ENCODE results near the gene SF3A2.

SF3A2 gene

GRCh38 chr19:2251106-2252054 lies 14.8 kb downstream of the SF3A2 start:
- TF ChIP-seq CEBPB (IDR thresholded peaks at IDR 0.05) (no peak), TCF12 (IDR thresholded peaks at IDR 0.05; ENCODE audit: low read depth) (no peak), EGR1 (IDR thresholded peaks at IDR 0.05) (no peak), EP300 (IDR thresholded peaks at IDR 0.05; ENCODE audit: borderline replicate concordance) (no peak), USF1 (IDR thresholded peaks at IDR 0.05) (no peak), CREB1 (IDR thresholded peaks at IDR 0.05; ENCODE audit: low read depth) (no peak), ZBTB7A (IDR thresholded peaks at IDR 0.05; ENCODE audit: low read depth) (no peak)
- TF ChIP-seq, protein P1, sequence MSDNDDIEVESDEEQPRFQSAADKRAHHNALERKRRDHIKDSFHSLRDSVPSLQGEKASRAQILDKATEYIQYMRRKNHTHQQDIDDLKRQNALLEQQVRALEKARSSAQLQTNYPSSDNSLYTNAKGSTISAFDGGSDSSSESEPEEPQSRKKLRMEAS (IDR thresholded peaks at IDR 0.05): no peak

- TF ChIP-seq TEAD4 (IDR thresholded peaks at IDR 0.05): no peak
- TF ChIP-seq EGR1 (IDR thresholded peaks at IDR 0.05): no peak
- TF ChIP-seq USF1 (IDR thresholded peaks at IDR 0.05): no peak
- no peak for TF ChIP-seq EP300 (IDR thresholded peaks at IDR 0.05; ENCODE audit: borderline replicate concordance)
- TF ChIP-seq YY1 (IDR thresholded peaks at IDR 0.05; ENCODE audit: low read depth): no peak
- no peak for TF ChIP-seq RAD21 (IDR thresholded peaks at IDR 0.05; ENCODE audit: low read depth)
- TF ChIP-seq NFIC (IDR thresholded peaks at IDR 0.05): no peak
- no peak for TF ChIP-seq CEBPB (IDR thresholded peaks at IDR 0.05)
Observed at GRCh38 chr19:2252055-2252796, 15.6 kb downstream of the SF3A2 start.

DNA sequence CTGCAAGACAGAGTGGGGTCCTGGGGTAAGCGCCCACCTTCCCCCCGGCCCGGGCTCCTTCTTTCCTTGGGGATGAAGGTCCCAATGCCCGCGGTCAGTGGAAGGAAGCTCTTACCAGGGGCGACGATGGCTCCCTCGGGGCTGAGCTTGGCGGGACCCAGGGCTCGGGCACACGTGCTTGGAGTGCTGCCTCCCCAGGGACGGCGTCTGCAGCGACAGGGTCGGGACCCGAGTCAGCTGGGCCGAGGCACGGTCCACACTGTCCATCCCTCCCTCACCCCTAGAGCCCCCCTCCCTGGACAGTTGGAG lies 16.1 kb downstream of the SF3A2 start:
- TF ChIP-seq TCF12 (IDR thresholded peaks at IDR 0.05; ENCODE audit: low read depth) (no peak), EP300 (IDR thresholded peaks at IDR 0.05; ENCODE audit: borderline replicate concordance) (no peak), NFIC (IDR thresholded peaks at IDR 0.05) (no peak), USF1 (IDR thresholded peaks at IDR 0.05) (no peak), CEBPB (IDR thresholded peaks at IDR 0.05) (no peak), EGR1 (IDR thresholded peaks at IDR 0.05) (no peak)

DNA sequence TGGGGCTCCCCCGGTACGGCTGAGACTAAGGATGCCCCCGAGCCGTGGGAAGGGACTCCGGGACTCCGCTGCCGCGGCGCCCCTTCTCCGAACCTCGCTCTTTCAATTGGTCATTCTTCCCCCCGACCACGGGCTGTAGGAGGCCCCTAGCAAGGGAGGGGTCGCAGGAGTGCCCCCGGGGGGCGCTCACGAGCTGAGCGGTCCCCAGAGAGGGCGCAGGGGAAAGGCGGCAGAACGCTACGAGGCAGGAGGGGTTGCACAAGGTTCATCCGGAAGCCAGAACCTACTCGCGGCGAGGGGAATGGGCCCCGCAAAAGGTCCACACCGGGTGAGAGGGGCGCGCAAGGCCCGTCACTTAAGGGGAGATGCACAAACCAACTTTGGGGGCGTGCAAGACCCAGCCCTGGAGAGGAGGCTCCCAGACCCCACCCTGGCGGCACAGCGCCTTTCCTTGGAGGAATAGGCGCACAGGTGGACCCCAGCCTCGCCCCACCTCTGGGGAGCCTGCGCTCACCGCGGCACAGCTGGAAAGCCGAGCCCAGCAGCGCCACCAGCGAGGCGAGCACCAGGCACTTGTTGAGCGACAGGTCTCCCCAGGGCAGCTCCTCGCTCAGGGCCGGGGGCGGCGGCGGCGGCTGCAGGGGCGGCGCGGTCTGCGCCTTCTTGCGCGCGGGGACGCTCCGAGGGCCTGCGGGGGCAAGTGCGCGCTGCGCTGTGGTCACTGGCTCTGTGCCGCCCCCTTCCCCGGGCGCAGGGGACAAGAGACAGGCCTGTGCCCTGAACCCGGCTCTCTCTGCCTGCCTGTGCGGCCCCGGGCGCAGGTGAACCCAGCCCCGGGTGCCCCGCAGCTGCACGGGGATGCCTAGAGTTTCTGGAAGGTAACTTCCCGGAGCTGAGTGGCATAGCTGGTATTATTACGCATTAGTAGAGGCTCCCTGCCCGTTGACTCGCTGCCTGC lies 16.8 kb downstream of the SF3A2 start:
- no peak for TF ChIP-seq YY1 (IDR thresholded peaks at IDR 0.05; ENCODE audit: low read depth)
- no peak for TF ChIP-seq TCF12 (IDR thresholded peaks at IDR 0.05; ENCODE audit: low read depth)
- TF ChIP-seq TAF1 (IDR thresholded peaks at IDR 0.05; ENCODE audit: low read depth): no peak
- no peak for TF ChIP-seq USF1 (IDR thresholded peaks at IDR 0.05)
- TF ChIP-seq CEBPB (IDR thresholded peaks at IDR 0.05): no peak
- TF ChIP-seq EGR1 (IDR thresholded peaks at IDR 0.05): no peak
- TF ChIP-seq, protein P1 (IDR thresholded peaks at IDR 0.05): no peak
- no peak for TF ChIP-seq NFIC (IDR thresholded peaks at IDR 0.05)
- no peak for TF ChIP-seq ZBTB7A (IDR thresholded peaks at IDR 0.05; ENCODE audit: low read depth)
- TF ChIP-seq EP300 (IDR thresholded peaks at IDR 0.05; ENCODE audit: borderline replicate concordance): no peak
- no peak for TF ChIP-seq CREB1 (IDR thresholded peaks at IDR 0.05; ENCODE audit: low read depth)
- TF ChIP-seq FOXM1 (IDR thresholded peaks at IDR 0.05; ENCODE audit: borderline replicate concordance, low read depth): no peak

GRCh38 chr19:2254064-2254872 lies 17.6 kb downstream of the SF3A2 start:
- no peak for TF ChIP-seq TCF12 (IDR thresholded peaks at IDR 0.05; ENCODE audit: low read depth)
- 0 out of 2 replicates have a peak, but pooled peaks have one; percentile 38 for TF ChIP-seq ZBTB7A (IDR thresholded peaks at IDR 0.05; ENCODE audit: low read depth)

- no peak for TF ChIP-seq TCF12 (IDR thresholded peaks at IDR 0.05; ENCODE audit: low read depth)
- TF ChIP-seq, protein P1 (IDR thresholded peaks at IDR 0.05): no peak
- no peak for TF ChIP-seq ZBTB7A (IDR thresholded peaks at IDR 0.05; ENCODE audit: low read depth)
Observed at GRCh38 chr19:2255112-2255845, 18.7 kb downstream of the SF3A2 start.

Data from Ishikawa (cell line).